ENCODE data around the gene C1orf174.

Gene C1orf174

DNA sequence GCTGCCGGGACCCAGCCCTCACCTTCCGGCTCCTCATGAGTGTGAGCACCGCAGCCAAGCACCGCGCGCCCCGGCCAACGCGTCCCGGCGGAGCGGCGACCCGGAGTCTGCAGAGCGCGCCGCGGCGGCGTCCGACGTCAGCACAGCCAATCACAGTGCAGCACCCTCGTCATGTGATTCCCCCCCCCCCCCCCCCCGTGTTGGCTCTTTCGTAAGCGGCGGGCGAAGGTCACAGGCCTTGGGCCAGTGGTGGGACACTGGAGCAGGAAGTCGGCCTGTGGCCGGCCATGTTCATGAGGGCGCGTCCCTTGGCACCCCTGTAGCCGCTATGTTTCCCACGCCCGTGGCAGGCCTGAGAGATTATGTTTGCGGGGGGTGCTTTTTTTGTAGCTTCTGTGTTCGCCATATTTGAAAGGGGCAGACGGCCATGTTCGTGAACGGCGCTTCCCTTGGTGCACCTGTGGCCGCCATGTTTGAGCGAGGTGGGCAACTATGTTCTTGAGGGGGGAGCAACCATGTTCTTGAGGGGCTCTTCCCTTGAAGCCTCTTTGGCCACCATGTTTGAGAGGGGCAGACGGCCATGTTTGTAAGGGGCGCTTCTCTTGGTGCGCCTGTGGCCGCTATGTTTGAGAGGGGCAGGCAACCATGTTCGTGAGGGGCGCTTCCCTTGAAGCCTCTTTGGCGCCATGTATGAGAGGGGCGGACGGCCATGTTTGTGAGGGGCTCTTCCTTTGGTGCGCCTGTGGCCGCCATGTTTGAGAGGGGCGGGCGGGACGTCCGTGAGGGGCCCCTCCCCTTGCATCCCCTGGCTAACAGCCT is at the start of gene C1orf174:
TSS of gene C1orf174 (minus strand) at position 123 of the 819 bp plus-strand sequence. CDS start at position 37, 86 bp downstream.
- peak; percentile 95 for DNase-seq

DNA sequence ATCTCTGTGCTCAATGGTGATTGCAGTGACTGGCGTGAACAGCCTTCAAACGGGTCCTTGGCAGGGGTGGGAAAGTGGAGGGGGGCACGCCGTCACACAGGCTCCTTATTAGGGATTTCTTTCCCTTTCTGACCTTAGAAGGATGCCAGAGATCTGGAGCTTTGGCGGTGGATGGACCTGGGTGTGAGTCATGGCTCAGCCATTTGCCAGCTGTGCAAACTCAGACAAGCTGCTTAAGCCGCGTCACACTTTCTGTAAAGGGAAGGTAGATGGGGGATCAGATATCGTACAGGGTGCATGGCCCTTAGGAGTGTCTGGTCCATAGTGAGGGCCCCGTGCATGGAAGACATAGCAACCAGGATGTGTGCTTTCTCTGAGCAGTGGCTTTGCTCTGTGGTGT is 48.3 kb upstream of the C1orf174 start:
- DNase-seq: no peak

DNA sequence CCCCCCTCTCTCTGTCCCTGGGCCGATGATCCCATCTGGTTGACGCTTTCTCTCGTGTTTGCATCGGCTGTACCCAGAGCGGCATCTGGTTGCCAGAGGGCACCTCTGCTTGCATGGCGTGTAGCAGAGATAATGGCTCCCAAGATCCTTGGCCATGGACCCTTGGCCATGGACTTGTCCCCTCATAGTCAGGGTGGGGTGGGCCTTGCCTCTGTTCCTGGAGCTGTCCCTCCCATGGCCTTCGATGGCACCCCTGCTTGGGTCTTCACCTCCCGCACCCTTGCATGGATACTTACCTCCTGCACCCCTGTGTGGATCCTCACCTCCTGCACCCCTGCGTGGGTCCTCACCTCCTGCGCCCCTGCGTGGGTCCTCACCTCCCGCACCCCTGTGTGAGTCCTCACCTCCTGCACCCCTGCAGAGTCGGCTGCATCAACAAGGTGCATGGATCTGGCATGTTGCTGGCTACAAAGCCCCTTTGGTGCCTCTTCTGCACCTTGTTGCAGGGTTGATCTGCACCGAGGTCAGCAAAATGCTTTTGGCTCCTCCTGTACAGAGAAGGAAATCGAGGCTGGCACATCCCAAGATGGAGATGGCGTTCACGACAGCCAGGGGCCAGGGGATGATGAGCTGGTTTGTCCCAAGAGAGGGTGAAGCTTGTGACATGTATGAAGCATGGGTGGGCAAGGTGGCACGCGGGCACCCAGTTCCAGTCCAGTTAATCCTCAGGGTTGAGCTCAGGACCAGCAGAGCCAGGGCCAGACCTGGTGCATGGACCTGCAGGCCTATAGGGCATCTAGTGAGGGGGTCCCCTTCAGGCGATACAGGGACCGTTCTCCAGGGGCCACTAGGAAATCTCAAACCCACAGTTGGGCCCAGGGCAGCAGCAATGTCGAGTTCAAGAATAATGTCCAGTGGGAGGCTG is 46.1 kb upstream of the C1orf174 start:
- no peak for DNase-seq

DNA sequence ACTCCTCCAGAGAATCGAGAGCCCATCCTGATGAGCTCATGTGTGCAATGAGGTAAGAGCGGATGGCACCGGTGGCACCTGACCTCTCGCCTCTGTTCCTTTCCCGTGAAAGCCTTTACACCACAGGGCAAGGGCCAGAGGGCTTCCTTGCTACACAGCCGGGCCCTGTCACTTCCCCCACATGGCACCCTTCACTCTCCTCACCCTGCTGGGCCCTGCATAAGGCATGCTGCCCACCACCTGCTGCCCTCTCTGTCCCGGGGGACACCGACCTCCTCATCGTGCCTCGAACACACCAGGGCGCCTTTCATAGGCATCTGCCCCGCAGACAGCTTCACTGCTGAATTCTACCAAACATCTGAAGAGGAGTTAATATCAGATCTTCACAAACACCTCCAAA is 45.1 kb upstream of the C1orf174 start:
- no peak for DNase-seq

DNA sequence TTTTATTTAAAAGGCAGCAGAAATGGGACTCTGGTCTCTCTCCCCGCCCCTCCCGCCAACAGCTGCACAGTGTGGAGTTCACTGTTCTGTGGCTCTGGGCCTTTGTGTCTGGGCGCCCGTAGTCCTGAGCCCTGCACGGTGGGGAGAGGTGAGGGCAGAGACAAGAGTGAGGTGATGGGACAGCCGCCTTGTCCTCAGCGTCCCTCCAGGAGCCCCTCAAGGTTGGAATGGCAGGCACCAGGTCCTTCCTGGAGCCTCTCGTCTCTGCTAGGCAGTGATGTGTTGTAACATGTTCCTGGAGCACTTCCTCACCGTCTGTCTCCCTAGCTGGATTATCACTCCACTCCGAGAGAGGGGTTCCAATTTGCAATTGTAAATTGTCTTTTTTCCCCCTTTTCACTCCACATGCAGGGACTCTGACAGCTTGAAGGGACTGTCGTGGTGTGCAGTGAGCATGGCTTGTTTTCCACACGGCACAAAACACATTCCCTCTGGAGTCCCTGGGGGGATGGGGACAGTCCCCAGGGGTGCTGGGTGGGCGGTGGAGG is 44.6 kb upstream of the C1orf174 start:
- no peak for DNase-seq

DNA sequence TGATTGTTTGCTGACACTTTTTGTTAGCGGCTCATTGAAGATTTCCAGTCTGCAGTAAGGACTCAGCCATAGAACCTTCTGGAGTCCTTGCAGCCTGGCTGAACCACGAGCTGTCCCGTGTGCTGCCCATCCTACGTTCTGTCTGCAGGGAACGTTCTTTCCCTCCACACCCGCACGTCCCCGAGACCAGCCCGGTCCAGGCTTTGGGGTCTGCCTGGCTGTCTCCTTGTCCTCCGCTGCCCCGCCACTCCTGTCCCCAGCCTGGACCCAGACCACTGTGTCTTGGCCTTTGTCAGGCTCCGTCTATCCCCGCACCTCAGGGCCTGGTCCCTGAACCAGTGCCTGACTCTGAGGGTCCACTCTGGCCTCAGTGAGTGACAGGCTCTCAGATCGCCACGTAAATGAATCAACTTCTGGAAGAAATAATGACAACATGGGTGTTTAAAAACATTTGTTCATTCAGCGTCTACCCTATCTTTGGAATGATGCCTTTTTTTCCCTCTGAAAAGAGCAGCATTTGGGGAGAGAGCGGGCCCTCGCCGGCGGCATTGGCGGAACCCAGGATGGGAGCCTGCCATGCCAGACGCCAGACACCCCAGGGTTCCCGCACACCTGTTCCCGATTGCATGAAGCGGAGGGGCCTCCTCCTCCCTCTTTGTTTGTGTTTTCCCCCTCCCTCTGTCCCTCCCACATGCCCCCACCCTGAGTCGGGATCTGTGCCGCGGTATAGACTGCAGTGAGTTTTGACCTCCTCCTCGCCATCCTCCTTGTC is 43.9 kb upstream of the C1orf174 start:
- no peak for DNase-seq

DNA sequence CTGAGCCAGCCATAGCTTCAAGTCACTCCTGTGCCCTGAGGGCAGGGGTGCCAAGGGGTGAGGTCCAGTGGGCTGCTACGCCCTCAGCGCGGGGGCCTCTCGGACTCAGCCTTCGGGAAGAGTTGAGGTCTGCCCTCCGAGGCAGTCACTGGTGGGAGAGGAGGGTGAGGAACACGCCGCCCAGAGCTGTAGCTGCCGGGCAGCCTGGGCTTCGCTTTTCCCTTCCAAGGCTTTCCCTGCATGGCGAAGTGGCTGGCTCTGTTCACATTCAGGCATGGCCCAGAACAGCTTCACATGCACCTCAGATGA is 43.0 kb upstream of the C1orf174 start:
- no peak for DNase-seq

DNA sequence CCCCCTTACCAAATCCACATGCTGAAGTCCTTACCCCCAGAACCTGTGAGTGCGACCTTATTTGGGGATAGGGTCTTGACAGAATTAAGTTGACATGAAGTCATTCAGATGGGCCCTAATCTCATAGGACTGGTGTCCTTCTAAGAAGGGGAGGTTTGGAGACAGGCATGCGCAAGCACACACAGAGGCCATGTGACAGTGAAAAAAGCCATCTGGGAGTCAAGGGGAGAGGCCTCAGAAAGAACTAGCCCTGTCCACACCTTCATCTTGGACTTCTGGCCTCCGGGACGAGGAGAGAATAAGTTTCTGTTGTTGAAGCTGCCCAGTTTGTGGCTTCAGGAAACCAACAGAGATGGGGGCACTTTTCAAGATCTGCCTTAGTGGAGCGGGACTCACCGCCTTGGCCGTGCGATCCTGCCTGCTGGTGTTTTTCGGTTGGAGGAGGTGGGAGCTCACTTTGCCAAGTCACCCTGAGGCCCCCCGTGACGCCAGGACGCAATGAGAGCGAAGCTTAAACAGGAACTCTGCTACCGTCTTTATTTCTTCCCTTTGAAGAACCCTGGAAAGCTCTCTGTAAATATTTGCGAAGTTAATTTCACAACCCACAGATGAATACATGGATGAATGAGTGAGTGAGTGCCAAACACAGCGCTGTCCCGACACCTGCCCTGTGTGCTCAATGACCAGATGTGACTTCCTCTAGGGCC is 42.5 kb upstream of the C1orf174 start:
- DNase-seq: no peak

DNA sequence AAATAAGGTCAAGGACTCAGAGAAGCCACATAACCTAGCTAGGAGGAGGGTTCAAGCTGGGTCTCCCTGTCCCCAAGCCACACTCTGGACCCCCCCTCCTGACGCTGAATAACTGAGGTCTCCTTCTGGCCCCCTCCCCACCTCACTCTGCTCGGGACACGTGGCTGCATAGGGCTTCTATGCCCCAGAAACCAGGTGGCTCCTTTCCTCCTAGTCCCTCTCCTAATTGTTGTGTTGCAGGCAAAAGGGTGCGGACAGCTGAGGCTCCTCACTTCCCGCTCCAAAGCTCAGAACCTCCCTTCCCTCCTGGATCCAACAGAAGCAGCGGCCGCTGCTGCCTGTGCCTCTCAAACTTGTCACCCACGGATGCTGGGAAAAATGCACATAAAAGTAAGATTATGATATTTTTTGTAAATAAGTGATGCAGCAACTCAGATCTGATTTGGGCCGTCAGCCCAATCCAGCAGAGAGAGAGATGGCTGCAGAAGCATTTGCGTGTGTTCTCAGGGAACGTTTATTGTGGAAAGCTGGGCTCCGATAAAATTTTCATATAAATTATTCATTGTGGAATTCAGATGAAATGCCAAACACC is 40.8 kb upstream of the C1orf174 start:
- DNase-seq: no peak

DNA sequence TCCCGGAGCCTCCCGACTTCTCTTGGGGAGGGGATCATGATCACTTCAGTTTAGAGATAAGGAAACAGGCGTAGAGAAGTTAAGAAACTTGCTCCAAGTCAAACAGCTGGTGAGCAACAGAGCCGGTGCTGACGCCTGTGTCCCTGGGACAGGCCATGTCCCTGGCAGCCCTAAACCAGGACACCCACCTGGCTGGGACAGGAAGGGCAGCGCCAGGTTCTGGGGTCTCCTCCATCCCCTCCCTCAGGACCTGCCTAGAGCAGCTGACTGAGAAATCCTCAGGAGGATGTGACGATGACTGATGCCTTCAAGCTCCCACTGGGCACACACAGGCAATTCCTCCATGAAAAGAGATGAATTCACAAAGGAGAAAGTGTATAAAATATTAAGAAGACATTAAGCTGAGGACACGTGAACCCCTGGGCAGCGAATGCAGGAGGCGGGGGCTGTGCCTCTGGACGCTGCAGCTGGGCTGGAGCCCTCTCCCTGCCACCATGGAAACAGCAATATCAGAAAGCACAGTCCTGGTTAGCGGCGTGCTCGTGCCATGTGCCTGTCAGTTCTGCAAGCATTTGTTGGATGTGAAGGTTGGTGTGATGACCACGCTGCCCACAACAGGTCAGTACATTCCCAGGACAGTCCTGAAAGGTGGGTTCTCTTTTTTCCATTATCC is 40.1 kb upstream of the C1orf174 start:
- DNase-seq: no peak

DNA sequence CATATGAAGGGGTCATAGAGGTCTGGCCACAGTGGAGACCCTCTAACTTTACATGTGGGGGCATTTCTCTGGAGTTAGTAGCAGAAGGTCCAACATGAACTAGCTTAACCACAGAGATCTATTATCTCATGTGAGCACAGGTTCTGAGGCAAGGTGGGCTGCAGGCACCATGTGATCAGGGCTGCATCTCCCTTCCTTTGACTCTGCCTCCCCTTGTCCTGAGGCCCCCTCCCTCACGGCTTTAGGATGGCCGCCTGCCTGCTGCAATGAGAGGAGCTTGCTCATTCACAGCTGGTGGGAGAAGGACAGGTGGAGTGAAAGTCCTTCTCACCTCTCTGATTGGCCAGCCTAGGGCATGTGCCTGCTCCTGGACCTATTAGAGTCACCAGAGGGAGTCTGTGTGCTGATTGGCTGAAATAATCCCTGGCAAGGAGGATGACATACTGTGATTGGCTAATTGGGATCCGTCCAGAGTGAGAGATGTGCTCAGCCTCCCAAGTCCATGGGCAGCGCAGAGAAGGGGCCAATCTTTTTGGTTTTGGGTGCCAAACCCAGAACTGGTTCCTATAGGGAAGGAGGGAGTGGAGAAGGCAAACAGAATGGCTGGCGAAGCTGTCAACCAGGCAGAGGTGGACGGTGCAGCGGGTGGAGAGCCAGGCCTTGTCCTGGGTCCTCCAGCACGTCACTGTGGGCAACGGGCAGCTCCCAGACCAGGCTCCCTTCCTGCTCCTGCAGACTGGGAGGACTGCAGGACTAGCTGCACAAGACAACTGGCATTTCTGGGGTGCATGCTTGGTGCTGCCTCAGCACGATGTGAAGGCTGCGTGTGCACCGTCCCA is 39.4 kb upstream of the C1orf174 start:
- no peak for DNase-seq

DNA sequence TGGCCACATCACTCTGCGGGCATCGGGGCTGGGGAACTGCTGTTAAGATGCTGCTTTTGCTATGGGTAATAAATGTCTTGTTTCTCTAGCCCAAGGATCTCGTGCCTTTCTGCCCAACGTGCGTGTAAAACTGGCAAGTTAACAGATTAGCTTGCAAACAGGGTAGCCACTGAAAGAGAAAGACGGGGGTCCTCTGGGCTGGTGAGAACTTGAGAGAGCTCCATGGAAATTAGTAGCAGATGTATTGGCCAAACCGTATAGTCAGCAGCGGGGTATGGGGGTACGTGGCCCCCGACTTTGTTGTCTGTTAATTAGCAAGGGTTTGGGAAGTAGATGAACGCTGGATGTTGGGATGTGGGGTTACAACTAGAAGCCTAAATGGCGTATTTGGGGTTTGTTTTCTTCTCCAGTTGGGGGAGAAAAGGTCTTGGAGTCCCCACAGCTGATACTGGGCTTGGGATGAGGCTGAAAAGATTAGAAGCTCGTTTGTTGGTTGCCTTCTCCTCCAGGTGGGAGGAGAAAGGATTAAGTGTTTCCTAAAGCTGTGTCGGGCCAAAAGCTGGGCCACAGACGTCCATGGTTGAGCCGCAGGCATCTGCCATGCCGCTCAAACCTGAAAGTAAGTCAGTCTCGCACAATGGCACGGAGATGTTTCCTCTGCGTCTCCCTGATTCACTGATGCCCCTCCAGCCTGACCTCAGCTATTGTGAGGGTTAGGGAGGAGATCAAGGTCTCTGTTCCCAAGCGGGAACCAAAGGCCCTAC is 32.3 kb upstream of the C1orf174 start:
- DNase-seq: no peak

DNA sequence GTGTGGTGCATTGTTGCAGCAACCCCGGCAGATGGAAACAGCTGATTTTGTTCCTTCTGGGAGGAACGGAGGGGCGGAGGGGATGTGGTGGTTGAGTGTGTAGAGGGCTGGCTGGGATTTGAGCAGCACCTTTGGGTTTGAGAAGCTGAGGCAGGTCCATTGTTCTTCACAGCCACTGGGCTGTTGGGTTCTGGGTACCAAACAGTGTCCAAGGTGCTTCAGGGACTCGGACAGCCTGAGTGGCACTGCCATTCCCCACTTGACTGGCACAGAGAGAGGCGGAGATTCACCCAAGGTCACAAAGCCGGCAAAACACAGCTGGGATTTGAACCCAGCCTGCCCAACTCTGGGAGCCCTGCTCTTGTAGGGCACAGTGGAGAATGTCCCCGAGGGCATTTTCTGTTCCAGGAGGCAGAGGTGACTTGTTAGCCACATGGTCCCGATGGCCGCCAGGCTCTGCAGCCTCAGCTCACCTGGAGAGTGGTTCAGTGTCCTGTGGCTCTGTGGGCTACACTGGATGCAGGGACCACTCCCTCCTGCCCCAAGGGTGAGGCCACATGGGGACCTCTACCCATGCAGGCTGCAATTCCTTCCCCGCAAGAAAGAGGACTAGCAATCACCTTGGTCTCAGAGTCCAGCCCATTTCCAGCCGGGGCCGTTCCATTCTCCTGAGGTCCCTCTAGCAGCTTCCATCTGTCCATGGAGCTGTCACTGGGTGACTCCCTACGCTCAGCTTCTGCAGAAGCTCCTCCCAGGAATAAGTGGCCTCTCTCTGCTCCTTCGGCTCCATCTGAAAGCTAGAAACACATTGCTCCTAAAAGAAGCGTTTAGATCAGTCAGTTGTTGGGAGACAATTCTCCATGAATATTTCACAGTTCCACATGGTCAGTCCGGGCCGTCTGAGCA is 31.2 kb upstream of the C1orf174 start:
- no peak for DNase-seq

DNA sequence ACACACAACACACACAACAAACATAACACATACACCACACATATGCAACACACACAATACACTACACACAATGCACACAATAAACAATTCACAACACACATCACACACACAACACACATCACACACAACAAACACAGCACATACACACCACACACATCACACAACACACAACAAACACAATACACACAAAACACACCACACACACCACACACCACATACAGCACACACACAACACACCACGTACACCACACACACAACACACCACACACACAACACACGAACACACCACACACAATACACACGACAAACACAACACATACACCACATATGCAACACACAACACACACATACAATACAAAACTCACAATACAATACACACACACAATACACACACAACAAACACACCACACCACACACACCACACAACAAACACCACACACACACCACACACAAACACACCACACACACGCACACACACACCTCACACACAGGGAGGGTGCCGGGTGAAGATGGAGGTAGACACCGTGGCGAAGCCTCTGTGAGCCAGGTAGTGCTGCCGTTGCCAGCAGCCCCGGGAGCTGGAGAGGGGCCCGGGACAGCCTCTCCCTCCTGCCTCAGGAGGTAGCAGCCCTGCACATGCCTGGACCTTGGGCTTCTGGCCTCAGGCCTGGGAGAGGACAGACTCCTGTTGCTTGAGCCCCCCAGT is 30.4 kb upstream of the C1orf174 start:
- no peak for DNase-seq

DNA sequence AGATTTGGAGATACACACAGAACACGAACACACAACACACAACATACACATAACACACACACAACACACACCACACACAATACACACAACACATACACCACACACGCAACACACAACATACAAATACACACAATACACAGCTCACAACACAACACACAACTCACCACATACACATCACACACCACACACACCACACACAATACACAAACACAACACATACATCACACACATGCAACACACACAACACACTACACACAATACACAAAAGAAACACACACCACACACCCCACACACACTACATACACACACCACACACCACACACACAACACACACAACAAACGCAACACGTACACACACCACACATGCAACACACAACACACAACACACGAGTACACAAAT is 29.1 kb upstream of the C1orf174 start:
- DNase-seq: no peak

DNA sequence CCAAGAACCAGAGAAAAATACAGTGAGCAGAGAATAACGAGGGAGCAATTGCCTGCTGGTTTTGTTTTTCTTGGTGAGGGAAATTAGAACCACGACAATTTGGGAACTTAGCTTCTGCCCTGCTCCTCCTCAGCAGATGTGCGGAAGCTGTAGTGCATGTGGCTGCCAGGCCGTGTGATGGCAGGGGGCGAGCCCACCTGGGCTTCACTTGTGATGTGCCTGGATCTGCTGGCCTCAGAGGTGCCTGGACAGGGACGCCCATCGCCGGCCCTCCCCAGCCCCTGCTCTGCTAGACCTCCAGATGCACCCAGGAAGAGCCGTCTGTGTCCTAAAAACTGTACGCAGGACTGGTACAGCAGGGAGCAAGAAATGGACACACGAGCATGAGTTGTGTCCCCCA is 28.5 kb upstream of the C1orf174 start:
- no peak for DNase-seq

DNA sequence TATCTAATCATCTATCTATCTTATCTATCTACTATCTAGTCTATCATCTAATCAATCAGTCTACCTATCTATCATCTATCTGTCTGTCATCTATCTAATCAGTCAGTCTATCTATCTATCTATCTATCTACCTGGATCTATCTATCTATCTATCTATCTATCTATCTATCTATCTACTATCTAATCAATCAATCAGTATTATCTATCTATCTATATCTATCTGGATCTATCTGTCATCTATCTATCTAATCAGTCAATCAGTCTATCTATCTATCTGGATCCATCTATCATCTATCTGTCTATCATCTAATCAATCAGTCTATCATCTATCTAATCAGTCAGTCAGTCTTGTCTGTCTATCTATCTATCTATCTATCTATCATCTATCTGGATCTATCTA is 26.9 kb upstream of the C1orf174 start:
- no peak for DNase-seq

DNA sequence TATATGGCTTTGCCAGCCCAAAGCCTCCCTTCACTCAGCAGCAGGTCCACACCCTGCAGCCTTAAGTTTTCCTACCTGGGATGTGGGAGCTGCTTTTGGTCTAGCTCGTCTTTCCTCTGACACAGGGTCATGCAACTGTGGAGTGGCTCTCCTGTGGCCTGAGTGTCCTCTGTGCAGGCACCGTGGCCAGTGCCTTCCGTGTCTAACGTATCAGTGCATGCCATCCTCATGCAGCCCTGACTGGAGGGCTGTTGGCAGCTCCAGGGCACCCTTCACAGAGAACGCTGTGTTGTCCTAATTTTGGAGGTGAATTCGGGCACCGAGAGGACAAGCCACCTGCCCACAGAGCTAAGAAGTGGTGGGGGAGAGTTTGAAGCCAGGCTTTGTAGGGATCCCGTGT is 25.7 kb upstream of the C1orf174 start:
- DNase-seq: no peak
